Measurements from ENCODE around the gene RNF151.
A peak's percentile ranks its signal among the peaks of the same experiment; 100 is the strongest.

The RNF151 gene

DNA sequence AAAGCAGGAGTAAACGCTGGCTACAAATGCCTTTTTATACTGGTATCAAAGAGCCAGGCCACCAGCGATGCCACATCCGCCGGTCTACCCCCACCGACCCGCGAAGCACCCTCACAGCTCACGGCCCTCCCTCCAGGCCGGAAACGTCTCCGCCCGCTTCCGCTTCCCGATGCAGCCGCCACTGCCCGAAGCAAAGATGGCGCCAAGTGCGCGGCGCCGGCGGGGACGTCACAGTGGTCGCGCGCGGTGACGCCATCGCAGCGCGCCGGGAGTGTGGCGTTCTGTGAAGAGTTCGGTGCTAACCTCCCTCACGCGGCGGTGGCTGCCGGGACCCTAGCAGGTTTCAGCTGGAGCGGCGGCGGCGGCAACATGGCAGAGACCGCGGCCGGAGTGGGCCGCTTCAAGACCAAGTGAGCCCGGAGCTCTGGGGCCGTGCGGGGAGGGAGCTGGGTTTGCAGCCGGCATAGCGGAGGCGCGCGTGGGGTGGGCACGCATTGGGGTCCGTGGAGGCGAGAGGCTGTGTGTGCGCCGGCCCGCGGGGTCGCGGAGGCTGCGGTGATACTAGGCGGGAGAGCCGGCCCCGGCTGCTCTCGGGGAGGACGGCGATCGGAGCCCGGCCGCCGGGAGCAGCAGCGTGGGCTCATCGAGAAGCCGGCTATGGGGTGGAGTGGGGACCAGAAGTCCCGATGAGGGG lies 5.3 kb downstream of the RNF151 start, which contains the start of gene TBL3:
Gene TBL3 (plus strand): TSS at position 258 of the 694 bp plus-strand sequence. CDS start 112 bp downstream, at position 370.
- no peak for TF ChIP-seq CTCF (IDR thresholded peaks at IDR 0.05; ENCODE audit: low read length, missing control alignments)
- peak within 1 kb of the TSS; percentile 86 for H3K4me3 ChIP-seq (replicated peaks; ENCODE audit: low read depth, low read length)
- peak; percentile 94 for DNase-seq (ENCODE audit: low read depth)

- no peak for TF ChIP-seq CTCF (IDR thresholded peaks at IDR 0.05; ENCODE audit: low read length, missing control alignments)
- peak overlapping the region; percentile 86 for H3K4me3 ChIP-seq (replicated peaks; ENCODE audit: low read depth, low read length)
- no peak for DNase-seq (ENCODE audit: low read depth)
These were observed 5.8 kb downstream of the RNF151 start for GRCh38 chr16:1972490-1972877.

DNA sequence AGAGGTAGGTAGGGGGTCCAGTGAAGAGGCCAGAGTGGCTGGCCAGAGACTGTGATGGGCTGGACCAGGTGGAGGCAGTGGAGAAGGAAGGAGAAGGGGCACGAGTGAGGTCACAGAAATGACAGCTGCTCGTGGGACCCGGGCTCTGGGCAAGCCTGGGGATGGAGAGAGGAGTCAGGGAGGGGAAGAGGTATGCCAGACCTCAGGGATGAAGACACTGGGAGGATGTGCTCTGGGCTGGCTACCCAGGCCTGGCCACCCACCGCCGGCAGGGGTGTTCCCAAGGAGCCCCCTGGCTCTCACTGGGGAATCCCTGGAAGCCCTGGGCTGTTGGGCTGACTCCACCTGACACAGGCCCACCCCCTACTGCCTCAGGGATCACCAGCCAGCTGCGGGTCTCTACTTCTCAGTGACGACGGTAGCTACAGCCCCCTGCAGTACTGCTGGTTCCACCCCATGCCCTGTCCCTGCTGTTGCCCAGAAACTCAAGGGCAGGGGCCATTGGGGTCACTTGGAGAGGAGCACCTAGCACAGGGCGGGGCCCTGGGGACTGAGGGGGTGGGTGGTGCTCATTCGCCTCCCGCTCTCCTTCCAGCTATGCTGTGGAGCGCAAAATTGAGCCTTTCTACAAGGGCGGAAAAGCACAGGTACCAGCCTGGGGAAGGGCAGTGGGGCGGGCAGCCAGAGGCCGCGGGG lies 7.0 kb downstream of the RNF151 start:
- no peak overlapping the region for H3K4me3 ChIP-seq (replicated peaks; ENCODE audit: low read depth, low read length)
- no peak for TF ChIP-seq CTCF (IDR thresholded peaks at IDR 0.05; ENCODE audit: low read length, missing control alignments)
- DNase-seq (ENCODE audit: low read depth) = no peak

GRCh38 chr16:1974157-1975070 lies 7.8 kb downstream of the RNF151 start:
- no peak for TF ChIP-seq CTCF (IDR thresholded peaks at IDR 0.05; ENCODE audit: low read length, missing control alignments)
- DNase-seq (ENCODE audit: low read depth) = no peak
- no peak overlapping the region for H3K4me3 ChIP-seq (replicated peaks; ENCODE audit: low read depth, low read length)

- no peak overlapping the region for H3K4me3 ChIP-seq (replicated peaks; ENCODE audit: low read depth, low read length)
- no peak for DNase-seq (ENCODE audit: low read depth)
- TF ChIP-seq CTCF (IDR thresholded peaks at IDR 0.05; ENCODE audit: low read length, missing control alignments) = no peak
These were observed 9.0 kb downstream of the RNF151 start for GRCh38 chr16:1975432-1976215.

DNA sequence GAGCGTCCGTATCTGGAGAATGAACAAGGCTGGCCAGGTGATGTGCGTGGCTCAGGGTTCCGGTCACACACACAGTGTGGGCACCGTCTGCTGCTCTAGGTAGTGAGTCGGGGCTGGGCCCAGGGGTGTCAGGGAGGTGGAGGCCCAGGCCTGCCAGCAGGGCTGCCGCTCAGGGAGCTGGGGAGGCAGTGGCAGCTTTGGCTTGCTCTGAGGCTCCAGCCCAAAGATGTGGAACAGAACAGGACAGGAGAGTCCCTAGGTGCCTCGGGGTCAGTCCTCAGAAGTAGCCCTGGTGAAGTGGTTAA lies 9.5 kb downstream of the RNF151 start:
- H3K4me3 ChIP-seq (replicated peaks; ENCODE audit: low read depth, low read length) = no peak overlapping the region
- DNase-seq (ENCODE audit: low read depth) = no peak
- TF ChIP-seq CTCF (IDR thresholded peaks at IDR 0.05; ENCODE audit: low read length, missing control alignments) = no peak

Data from fibroblast of pulmonary artery (primary cell).